MM.1S (cell line): Measurements from ENCODE around the gene DIP2C.

ENCODE experiments used
- DNase-seq: peaks from one replicate; pipeline ENCODE4 v3.0.0-alpha.2; 2015
- H2AFZ ChIP-seq: fragments of 300-600 bp; sonication (generic); 2 replicates; pipeline ENCODE4 v1.6.0; 2016; ENCODE audit warnings: antibody characterized with exemption, low read length
- H3F3A ChIP-seq: fragments of 300-600 bp; sonication (generic); 2 replicates; pipeline ENCODE4 v1.6.1; 2016; ENCODE audit warnings: mild to moderate bottlenecking, antibody characterized with exemption, low read length, moderate library complexity, mixed read lengths; ENCODE audit not compliant: insufficient read depth
- H3K27ac ChIP-seq: fragments of 300-600 bp; sonication (generic); 2 replicates; pipeline ENCODE4 v1.5.1; 2016; ENCODE audit warnings: mild to moderate bottlenecking, low read length
- H3K27me3 ChIP-seq: fragments of 300-600 bp; sonication (generic); replicated peaks from 2 replicates; pipeline ENCODE4 v1.6.0; 2016; ENCODE audit warnings: low read length; ENCODE audit not compliant: insufficient read depth
- H3K36me3 ChIP-seq: fragments of 300-600 bp; sonication (generic); replicated peaks from 2 replicates; pipeline ENCODE4 v1.6.1; 2016; ENCODE audit warnings: mild to moderate bottlenecking, low read length, mixed read lengths; ENCODE audit not compliant: insufficient read depth
- H3K4me1 ChIP-seq: fragments of 300-600 bp; sonication (generic); 2 replicates; pipeline ENCODE4 v1.6.1; 2016; ENCODE audit warnings: low read length, mixed read lengths
- H3K4me2 ChIP-seq: fragments of 300-600 bp; sonication (generic); 2 replicates; pipeline ENCODE4 v1.6.0; 2016; ENCODE audit warnings: low read depth, low read length
- H3K4me3 ChIP-seq: fragments of 300-600 bp; sonication (generic); 2 replicates; pipeline ENCODE4 v1.5.1; 2016; ENCODE audit warnings: low read length, mixed read lengths
- H3K79me2 ChIP-seq: fragments of 300-600 bp; sonication (generic); 2 replicates; pipeline ENCODE4 v1.6.1; 2016; ENCODE audit warnings: mixed run types, low read length, mixed read lengths
- H3K9ac ChIP-seq: fragments of 300-600 bp; sonication (generic); 2 replicates; pipeline ENCODE4 v1.6.1; 2016; ENCODE audit warnings: low read length, mixed read lengths
- H3K9me2 ChIP-seq: fragments of 300-600 bp; sonication (generic); replicated peaks from 2 replicates; pipeline ENCODE4 v1.6.1; 2016; ENCODE audit warnings: mild to moderate bottlenecking, low read length, mixed read lengths; ENCODE audit not compliant: insufficient read depth
- H3K9me3 ChIP-seq: fragments of 300-600 bp; sonication (generic); replicated peaks from 2 replicates; pipeline ENCODE4 v1.6.1; 2016; ENCODE audit warnings: mild to moderate bottlenecking, low read length, mixed read lengths; ENCODE audit not compliant: insufficient read depth
- H4K20me1 ChIP-seq: fragments of 300-600 bp; sonication (generic); 2 replicates; pipeline ENCODE4 v1.6.1; 2016; ENCODE audit warnings: mild to moderate bottlenecking, low read length, moderate library complexity, mixed read lengths; ENCODE audit not compliant: insufficient read depth
- CTCF ChIP-seq: fragments of 300-600 bp; sonication (generic); IDR thresholded peaks from 2 replicates; pipeline ENCODE4 v1.5.1; 2016; ENCODE audit warnings: antibody characterized with exemption, low read length, mixed read lengths
- EZH2 ChIP-seq: fragments of 300-600 bp; sonication (generic); optimal IDR thresholded peaks from 2 replicates; pipeline ENCODE3; 2017; ENCODE audit warnings: low read depth, mild to moderate bottlenecking, antibody characterized with exemption, low read length, mixed read lengths
- EZH2phosphoT487 ChIP-seq: fragments of 300-600 bp; sonication (generic); IDR thresholded peaks from 2 replicates; pipeline ENCODE4 v1.6.1; 2018; ENCODE audit warnings: antibody characterized with exemption, low read length

The DIP2C gene

GRCh38 chr10:558891-559766 lies 130.3 kb downstream of the DIP2C start:
- H3K79me2 ChIP-seq = peaks cover 57% of the 10 kb centered on the region
- peaks cover 2% of the 10 kb centered on the region; the same call in 1 of the 2 replicates for H3F3A ChIP-seq
- peaks cover 10% of the 10 kb centered on the region for H3K4me1 ChIP-seq
- no peak overlapping the region for H3K4me3 ChIP-seq
- H3K9ac ChIP-seq = no peak overlapping the region
- H3K27ac ChIP-seq = no peak overlapping the region
- no peak for DNase-seq
- TF ChIP-seq EZH2phosphoT487 (no peak), CTCF (no peak), EZH2 (no peak)
- H2AFZ ChIP-seq = no peak overlapping the region
- no peaks in the 10 kb centered on the region for H3K9me3 ChIP-seq
- no peak overlapping the region for H3K4me2 ChIP-seq
- no peaks in the 10 kb centered on the region for H3K27me3 ChIP-seq
- no peaks in the 10 kb centered on the region for H4K20me1 ChIP-seq
- H3K36me3 ChIP-seq = no peaks in the 10 kb centered on the region
- no peaks in the 10 kb centered on the region for H3K9me2 ChIP-seq

GRCh38 chr10:558364-558763 lies 131.1 kb downstream of the DIP2C start:
- no peak overlapping the region for H3K4me3 ChIP-seq
- H3K36me3 ChIP-seq = no peaks in the 10 kb centered on the region
- no peaks in the 10 kb centered on the region for H3K9me3 ChIP-seq
- H3K4me2 ChIP-seq = no peak overlapping the region
- no peak for TF ChIP-seq CTCF
- H3K9ac ChIP-seq = no peak overlapping the region
- peaks cover 2% of the 10 kb centered on the region for H3K4me1 ChIP-seq
- H3K27ac ChIP-seq = no peak overlapping the region
- H3K9me2 ChIP-seq = no peaks in the 10 kb centered on the region
- no peak overlapping the region for H2AFZ ChIP-seq
- DNase-seq = no peak
- peaks cover 51% of the 10 kb centered on the region for H3K79me2 ChIP-seq
- H3K27me3 ChIP-seq = no peaks in the 10 kb centered on the region
- H3F3A ChIP-seq = no peaks in the 10 kb centered on the region
- H4K20me1 ChIP-seq = no peaks in the 10 kb centered on the region

GRCh38 chr10:557792-558328 lies 131.6 kb downstream of the DIP2C start:
- Histone ChIP-seq H3K9me2 (no peaks in the 10 kb centered on the region), H3F3A (no peaks in the 10 kb centered on the region), H3K36me3 (no peaks in the 10 kb centered on the region), H3K9ac (no peak overlapping the region), H2AFZ (no peak overlapping the region), H3K27ac (no peak overlapping the region), H3K4me3 (no peak overlapping the region), H3K27me3 (no peaks in the 10 kb centered on the region), H3K79me2 (peaks cover 46% of the 10 kb centered on the region), H3K4me2 (no peak overlapping the region), H3K4me1 (no peaks in the 10 kb centered on the region), H3K9me3 (no peaks in the 10 kb centered on the region), H4K20me1 (no peaks in the 10 kb centered on the region)
- no peak for DNase-seq
- TF ChIP-seq EZH2 (no peak), EZH2phosphoT487 (no peak), CTCF (no peak)
